Gastroesophageal sphincter (tissue), 4 donors: ENCODE measurements around the gene GNA14. TPM values are rescaled to one million over a fixed set of nuclear protein-coding genes. Genes with fewer than 3 reads are reported as not detected.

Experiments
- ATAC-seq: fragments of 150-250 bp; one replicate; pipeline ENCODE4 v1.9.1; 2016; ENCODE audit warnings: mild to moderate bottlenecking, moderate library complexity
- H3K27ac ChIP-seq, 4 donors: fragments of 200-600 bp; sonication (generic) in 3 of 4; 1 replicate in 3 of 4; 2 replicates in 1 of 4; pipeline ENCODE4 v1.5.1; 2016 to 2019
- H3K27me3 ChIP-seq: fragments of 200-600 bp; sonication (generic); one replicate; pipeline ENCODE4 v1.5.1; 2019
- H3K36me3 ChIP-seq, 2 donors: fragments of 200-600 bp; sonication (generic); one replicate each; pipeline ENCODE4 v1.5.1; 2019; ENCODE audit warnings: control low read depth in 1 of 2
- H3K4me1 ChIP-seq, 3 donors: fragments of 200-600 bp; sonication (generic); 1 replicate in 2 of 3; 2 replicates in 1 of 3; pipeline ENCODE4 v1.5.1; 2016 to 2019; ENCODE audit warnings: control low read depth in 2 of 3
- H3K4me3 ChIP-seq, 2 donors: fragments of 200-600 bp; sonication (generic); one replicate each; pipeline ENCODE4 v1.5.1; 2019; ENCODE audit warnings: mild to moderate bottlenecking in 1 of 2, moderate library complexity in 1 of 2
- H3K9me3 ChIP-seq, 3 donors: fragments of 200-600 bp; sonication (generic); one replicate each; pipeline ENCODE4 v1.5.1; 2017 to 2019; ENCODE audit warnings: control low read depth in 2 of 3
- EP300 ChIP-seq: sonication (generic); formaldehyde crosslinking; IDR thresholded peaks from one replicate; pipeline ENCODE4 v1.6.1; 2017; ENCODE audit warnings: antibody characterized with exemption, mild to moderate bottlenecking
- POLR2A ChIP-seq, 2 donors: fragments of 450-650 bp; IDR thresholded peaks; one replicate each; pipeline ENCODE4 v1.6.1; 2017; ENCODE audit warnings: antibody characterized with exemption in 2 of 2, mild to moderate bottlenecking in 2 of 2, moderate library complexity in 1 of 2
- POLR2AphosphoS5 ChIP-seq: sonication (generic); formaldehyde crosslinking; IDR thresholded peaks from one replicate; pipeline ENCODE4 v1.6.1; 2017; ENCODE audit warnings: antibody characterized with exemption
- WGBS, 2 donors: methylation state at CpG; one replicate each; pipeline ENCODE4 v1.1.5; 2018; ENCODE audit warnings: low coverage in 1 of 2; 5-methylcytosine and 5-hydroxymethylcytosine counted together
- total RNA-seq, 4 donors: library from RNA; depleted of rRNA; stranded (reverse); fragments of >200 nt; gene quantifications; one replicate each; pipeline ENCODE4 v1.1.0, GENCODE V29; 2016
- TF ChIP-seq, protein P1 (sequence below), 4 experiments: fragments of 200-600 bp in 2 of 4; fragments of 450-650 bp in 2 of 4; sonication (generic) in 1 of 4; IDR thresholded peaks; one replicate each; pipeline ENCODE4 v1.5.1; 2017 to 2019; ENCODE audit warnings: antibody characterized with exemption in 4 of 4, mild to moderate bottlenecking in 2 of 4, moderate library complexity in 2 of 4

GNA14 gene
- total RNA-seq, 4 donors from 2014 or later, result 3.9 to 6.4 (median 5.1) TPM

DNA sequence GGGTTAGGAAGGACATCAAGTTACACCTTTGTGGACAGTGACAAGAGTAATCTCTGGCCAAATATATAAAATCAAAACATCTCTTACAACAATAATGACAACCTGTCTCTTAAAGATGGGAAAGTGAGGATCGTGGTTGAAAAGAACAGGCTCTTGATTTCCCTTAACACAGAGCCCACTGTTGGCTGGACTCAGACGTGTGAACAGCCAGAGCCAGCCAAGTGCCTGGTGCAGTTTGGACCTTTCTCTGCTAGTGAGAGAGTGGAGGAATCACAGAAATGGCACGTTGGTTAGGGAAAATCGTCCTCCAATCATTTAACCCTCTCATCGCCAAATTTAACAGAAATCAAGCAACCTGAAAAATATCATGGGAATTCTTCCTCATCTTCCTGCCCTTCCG lies 131.3 kb downstream of the GNA14 start:
- Histone ChIP-seq H3K9me3 (no peaks in the 10 kb centered on the region), H3K27ac (no peak overlapping the region), H3K36me3 (no peaks in the 10 kb centered on the region), H3K4me3 (no peak overlapping the region), H3K27me3 (no peaks in the 10 kb centered on the region), H3K4me1 (peaks cover 0 to 19% (median 0%) of the 10 kb centered on the region in 3 donors)
- 53 to 59% methylated on average over 5 of the region's 6 CpGs for WGBS, 2 donors
- TF ChIP-seq POLR2AphosphoS5 (no peak), EP300 (no peak)
- TF ChIP-seq, protein P1, sequence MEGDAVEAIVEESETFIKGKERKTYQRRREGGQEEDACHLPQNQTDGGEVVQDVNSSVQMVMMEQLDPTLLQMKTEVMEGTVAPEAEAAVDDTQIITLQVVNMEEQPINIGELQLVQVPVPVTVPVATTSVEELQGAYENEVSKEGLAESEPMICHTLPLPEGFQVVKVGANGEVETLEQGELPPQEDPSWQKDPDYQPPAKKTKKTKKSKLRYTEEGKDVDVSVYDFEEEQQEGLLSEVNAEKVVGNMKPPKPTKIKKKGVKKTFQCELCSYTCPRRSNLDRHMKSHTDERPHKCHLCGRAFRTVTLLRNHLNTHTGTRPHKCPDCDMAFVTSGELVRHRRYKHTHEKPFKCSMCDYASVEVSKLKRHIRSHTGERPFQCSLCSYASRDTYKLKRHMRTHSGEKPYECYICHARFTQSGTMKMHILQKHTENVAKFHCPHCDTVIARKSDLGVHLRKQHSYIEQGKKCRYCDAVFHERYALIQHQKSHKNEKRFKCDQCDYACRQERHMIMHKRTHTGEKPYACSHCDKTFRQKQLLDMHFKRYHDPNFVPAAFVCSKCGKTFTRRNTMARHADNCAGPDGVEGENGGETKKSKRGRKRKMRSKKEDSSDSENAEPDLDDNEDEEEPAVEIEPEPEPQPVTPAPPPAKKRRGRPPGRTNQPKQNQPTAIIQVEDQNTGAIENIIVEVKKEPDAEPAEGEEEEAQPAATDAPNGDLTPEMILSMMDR (IDR thresholded peaks at IDR 0.05), result no peak
- no peak for ATAC-seq

DNA sequence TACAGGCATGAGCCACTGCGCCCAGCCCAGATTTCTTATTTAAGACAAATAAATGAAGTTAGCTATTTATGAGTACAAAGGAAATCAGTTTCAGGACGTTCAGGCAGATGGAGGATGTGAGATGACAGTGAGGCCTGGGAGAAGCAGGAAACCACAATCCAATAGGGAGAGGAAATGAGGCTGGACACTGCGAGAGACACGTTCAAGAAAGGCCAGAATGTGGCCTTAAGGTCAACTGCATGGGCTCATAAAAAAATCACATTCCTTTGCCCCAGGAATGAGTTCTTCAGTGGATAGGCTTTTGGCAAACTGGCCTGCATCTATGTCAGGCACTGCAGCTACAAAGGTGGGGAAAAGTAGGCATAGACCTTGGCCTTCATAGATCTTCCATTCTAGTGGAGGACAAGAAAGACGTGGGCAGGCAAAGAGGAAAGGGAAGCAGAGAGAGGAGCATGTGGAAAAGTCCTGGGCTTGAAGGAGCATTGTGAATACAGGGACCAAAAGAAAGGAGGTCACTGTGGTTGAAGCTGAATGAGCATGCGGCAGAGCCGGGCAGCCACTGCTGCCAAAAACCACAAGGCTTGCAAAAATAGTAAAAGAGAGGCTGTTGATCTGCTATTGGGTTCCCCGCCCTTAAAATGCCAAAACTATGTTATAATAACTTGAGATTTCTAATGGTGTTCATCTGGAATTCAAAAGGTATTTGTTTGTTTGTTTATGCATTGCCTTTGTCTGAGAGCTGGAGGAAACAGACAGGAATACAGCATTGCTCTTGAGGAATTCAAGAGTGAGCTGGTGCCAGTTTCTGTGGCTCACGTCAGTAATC lies 133.0 kb downstream of the GNA14 start:
- Histone ChIP-seq H3K4me1 (peaks cover 0 to 19% (median 0%) of the 10 kb centered on the region in 3 donors), H3K9me3 (no peaks in the 10 kb centered on the region), H3K27me3 (no peaks in the 10 kb centered on the region), H3K36me3 (no peaks in the 10 kb centered on the region), H3K27ac (peak overlapping the region in 1 of 4 donors; percentile 31), H3K4me3 (no peak overlapping the region)
- ATAC-seq, result peak; percentile 39
- WGBS, 2 donors, result 50 to 53% methylated on average over 8 of the region's 9 CpGs
- no peak for TF ChIP-seq POLR2AphosphoS5
- TF ChIP-seq, protein P1 (IDR thresholded peaks at IDR 0.05), result no peak

DNA sequence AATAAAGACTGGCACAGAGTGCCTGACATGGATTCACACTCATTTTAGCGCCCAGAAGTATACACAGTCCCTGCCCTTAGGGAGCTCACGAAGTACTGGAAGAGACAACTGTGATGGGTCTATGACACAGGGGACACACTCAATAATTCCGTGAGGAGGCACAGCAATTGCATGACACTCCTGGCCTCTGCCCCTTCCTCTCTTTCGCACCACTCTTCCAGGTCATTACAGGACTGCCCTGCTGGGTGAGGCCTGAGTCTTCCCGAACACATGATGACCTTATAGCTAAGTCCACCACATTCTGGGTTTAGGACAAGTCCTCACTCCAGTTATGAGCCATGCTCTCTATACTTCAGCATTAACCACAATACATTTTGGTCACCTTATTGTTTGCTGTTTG lies 134.7 kb downstream of the GNA14 start:
- Histone ChIP-seq H3K36me3 (no peaks in the 10 kb centered on the region), H3K4me1 (peaks cover 0 to 19% (median 0%) of the 10 kb centered on the region in 3 donors), H3K27me3 (no peaks in the 10 kb centered on the region), H3K4me3 (no peak overlapping the region), H3K9me3 (no peaks in the 10 kb centered on the region), H3K27ac (no peak overlapping the region)
- WGBS, 2 donors, result 88 to 91% methylated on average over 4 to 5 of the region's 5 CpGs
- no peak for ATAC-seq
- TF ChIP-seq EP300, result no peak
- TF ChIP-seq, protein P1 (IDR thresholded peaks at IDR 0.05), result no peak
- no peak for TF ChIP-seq POLR2A (IDR thresholded peaks at IDR 0.05)
- TF ChIP-seq POLR2AphosphoS5, result no peak

DNA sequence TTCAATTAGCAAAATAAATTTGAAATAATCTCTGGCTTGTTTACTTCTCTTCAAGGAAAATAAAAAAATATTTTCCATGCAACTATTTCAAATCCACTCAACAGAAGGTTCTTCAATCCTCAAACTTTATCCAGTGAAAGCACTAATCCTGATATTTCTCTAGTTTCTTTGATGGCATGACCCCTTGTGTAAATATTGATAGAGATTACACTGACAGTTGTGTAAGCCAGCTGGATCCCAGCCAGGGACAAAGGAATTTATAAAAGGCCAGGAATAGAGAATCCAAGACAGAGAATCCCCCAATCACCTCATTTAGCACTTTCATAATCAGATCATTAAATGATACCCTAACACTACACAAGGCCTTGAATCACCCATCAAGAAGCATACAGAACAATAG lies 135.2 kb downstream of the GNA14 start:
- Histone ChIP-seq H3K27ac (no peak overlapping the region), H3K36me3 (no peaks in the 10 kb centered on the region), H3K9me3 (no peaks in the 10 kb centered on the region), H3K4me1 (peaks cover 0 to 23% (median 0%) of the 10 kb centered on the region in 3 donors), H3K27me3 (no peaks in the 10 kb centered on the region), H3K4me3 (no peak overlapping the region)
- ATAC-seq, result no peak
- TF ChIP-seq EP300 (no peak), POLR2AphosphoS5 (no peak), POLR2A (IDR thresholded peaks at IDR 0.05) (no peak)
- TF ChIP-seq, protein P1 (IDR thresholded peaks at IDR 0.05), result no peak

DNA sequence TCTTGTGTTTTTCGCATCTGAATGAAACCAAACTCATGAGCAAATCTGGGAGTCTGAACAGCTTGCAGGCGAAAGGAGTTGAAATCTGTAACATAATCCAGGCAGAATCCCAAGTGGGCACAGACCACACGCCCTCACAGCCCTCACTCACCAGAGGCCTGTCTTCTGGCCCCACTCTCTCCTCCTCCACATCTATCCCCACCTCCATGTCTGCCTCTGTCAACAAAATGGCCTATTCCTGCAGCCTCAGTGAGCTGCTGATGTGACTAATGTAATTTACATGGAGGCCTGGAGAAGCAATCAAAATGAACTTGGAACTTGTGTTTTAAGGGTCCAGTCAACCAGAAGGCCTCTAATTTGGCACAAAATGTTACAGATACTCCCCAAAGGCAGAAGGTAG lies 136.6 kb downstream of the GNA14 start:
- H3K4me1 ChIP-seq, result peaks cover 0 to 37% (median 0%) of the 10 kb centered on the region in 3 donors
- no peak overlapping the region for H3K27ac ChIP-seq
- ATAC-seq, result no peak
- no peak overlapping the region for H3K4me3 ChIP-seq
- H3K27me3 ChIP-seq, result no peaks in the 10 kb centered on the region
- no peaks in the 10 kb centered on the region for H3K9me3 ChIP-seq
- no peak for TF ChIP-seq POLR2A (IDR thresholded peaks at IDR 0.05)
- TF ChIP-seq POLR2AphosphoS5, result no peak
- no peak for TF ChIP-seq EP300
- TF ChIP-seq, protein P1 (IDR thresholded peaks at IDR 0.05), result no peak
- H3K36me3 ChIP-seq, result no peaks in the 10 kb centered on the region
- 83 to 90% methylated on average over 1 to 3 of the region's 3 CpGs for WGBS, 2 donors
